Tongue (tissue), 3 donors: ENCODE data around the gene JAG1. TPM values are rescaled to one million over a fixed set of nuclear protein-coding genes. Genes with fewer than 3 reads are reported as not detected.
"Not testable (repeated sequence)": the region's sequence is repeated elsewhere in the genome, so short reads cannot be mapped to it uniquely, and the experiment has no call there.

Source experiments
- DNase-seq: peaks from one replicate; pipeline ENCODE4 v3.0.0-alpha.2; 2015
- small RNA-seq: library from RNA; depleted of rRNA; stranded (forward); fragments of <200 nt; gene quantifications from one replicate; pipeline ENCODE3, GENCODE V24; 2014; ENCODE audit warnings: low replicate concordance
- total RNA-seq: library from RNA; depleted of rRNA; stranded (reverse); fragments of >200 nt; gene quantifications from one replicate; pipeline ENCODE4 v1.2.3, GENCODE V29; 2014

JAG1 gene
- total RNA-seq, 1 donor from 2014 or later = 98.4 TPM

DNA sequence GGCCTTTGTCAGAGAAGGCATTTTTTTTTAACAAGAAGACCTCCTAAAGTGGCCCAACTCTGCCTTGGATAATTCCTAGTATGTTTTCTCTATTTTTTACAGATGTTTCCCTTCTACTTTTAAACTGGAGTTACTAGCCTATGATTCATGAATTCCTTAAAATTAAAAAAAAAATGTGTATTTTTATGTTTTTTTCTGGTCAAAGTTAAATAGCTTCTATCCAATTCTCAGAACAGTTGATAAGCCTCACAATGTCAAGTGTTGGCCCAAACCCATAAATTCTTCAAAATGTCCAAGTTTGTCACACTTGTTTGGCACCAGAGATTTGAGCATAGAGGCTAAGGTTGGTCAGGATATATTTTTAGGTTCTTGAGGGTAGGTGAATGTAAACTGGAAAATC is 64.0 kb downstream of the JAG1 start:
- no peak for DNase-seq

GRCh38 chr20:10609276-10609675 is 64.5 kb downstream of the JAG1 start:
- peak; percentile 39 for DNase-seq

GRCh38 chr20:10605547-10606195 is 68.1 kb downstream of the JAG1 start:
- no peak for DNase-seq

DNA sequence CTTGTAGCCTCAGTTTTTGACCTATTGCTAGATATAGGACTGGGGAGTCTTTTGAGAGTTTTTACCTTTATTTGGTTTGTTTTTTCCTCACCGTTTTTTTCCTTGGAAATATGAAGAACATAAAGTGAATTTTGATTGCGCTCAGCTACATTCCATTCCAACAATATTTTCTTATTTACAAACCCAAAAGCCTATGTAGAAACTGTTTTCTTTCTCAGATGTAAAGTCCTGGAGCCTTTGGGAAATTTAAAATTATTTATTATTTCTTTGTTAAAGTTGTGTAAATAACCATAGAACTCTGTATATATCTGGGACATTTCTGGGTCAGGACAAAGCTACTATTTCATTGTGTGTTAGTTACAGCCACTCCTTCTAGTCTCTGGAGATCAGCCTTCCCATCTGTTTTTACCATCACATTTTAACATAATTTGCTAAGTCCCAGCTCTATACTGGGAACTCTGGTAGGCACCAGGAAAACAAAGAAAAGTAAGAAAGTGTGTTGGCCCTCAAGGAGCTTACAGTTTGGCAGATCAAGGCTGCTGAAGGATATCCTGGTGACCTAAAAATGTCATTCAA is 68.8 kb downstream of the JAG1 start:
- DNase-seq = no peak

DNA sequence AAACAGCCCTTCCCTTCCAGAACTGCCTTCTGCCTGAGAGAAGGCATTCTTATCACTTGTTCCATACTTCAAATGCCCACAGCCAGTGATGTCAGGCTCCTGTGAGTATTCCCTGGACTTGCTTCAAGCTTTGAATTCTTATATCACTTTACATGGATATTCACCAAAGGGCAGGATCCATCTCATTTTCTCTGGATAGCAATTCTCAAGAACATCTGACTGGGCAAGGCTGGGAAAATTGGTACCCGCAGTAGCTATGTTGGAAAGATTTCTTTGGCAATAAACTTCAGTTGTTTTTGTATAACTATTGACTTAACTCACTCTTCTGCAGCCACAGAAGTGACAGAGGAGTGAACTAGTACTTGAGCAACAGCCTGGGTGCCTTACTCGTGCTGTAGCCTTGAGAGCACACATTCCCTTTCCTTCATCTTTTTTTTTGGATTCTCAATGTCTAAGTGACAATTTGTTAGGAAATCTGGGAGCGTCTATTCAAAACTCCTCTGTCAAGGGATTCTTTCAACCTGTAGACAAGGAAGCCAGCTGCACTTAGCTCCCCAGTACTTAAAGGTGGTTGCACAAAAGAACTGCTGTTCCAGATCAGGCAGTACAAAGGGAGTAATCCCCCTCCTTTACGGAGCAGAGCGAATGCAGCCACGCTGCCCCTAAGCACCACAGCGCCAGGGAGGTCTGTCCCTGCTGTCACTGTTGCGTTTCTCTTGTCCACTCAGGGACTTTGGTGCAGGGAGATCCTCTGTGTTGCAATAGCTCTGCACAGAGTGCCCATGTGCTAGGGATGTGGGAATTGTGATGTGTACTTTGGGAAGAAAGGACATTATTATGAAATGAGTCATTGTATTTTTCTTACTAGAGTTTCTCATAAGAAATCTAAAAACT is 69.6 kb downstream of the JAG1 start:
- no peak for DNase-seq

GRCh38 chr20:10603378-10603777 is 70.4 kb downstream of the JAG1 start:
- DNase-seq = no peak

GRCh38 chr20:10602221-10602871 is 71.5 kb downstream of the JAG1 start:
- no peak for DNase-seq

GRCh38 chr20:10597637-10598036 is 76.2 kb downstream of the JAG1 start:
- DNase-seq = no peak

- DNase-seq = no peak
These were observed 77.1 kb downstream of the JAG1 start for GRCh38 chr20:10596710-10597121.

DNA sequence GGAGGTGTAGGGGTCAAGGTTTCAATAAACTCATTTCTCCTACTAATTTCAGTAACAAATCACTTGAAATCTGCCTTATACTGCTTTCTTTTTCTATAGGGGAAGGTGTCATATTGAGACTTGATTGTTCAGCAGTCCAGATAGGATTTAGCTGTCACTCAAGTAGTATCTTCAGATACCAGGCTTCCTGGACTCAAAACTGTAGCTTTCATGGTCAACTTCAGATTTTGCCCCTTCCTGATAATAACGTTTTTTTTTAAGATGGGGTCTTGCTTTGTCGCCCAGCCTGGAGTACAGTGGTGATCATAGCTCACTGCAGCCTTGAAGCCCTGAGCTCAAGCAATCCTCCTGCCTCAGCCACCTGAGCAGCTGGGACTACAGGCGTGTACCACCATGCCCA is 77.8 kb downstream of the JAG1 start:
- no peak for DNase-seq

DNA sequence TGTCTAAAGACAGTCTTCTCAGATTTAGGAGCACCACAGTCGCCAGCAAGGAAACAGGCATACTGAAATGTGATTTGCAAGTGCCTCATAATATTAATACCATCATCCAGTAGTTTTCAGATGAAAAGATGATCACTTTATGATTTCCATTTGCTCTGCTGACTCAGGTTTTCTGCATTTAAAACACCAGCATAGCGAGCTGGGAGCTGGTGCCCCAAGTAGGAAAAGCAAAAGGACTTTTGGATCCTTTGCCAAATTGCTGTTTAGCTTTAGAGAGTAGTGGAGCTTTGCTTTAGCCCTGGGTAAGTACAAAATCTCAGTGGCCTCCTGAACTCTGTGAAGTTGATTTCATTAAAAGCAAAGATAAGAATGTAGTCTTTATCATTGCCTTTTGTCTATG is 78.5 kb downstream of the JAG1 start:
- no peak for DNase-seq

GRCh38 chr20:10594296-10594868 is 79.4 kb downstream of the JAG1 start:
- DNase-seq = peak; percentile 75

- no peak for DNase-seq
These were observed 81.8 kb downstream of the JAG1 start for GRCh38 chr20:10591946-10592521.

DNA sequence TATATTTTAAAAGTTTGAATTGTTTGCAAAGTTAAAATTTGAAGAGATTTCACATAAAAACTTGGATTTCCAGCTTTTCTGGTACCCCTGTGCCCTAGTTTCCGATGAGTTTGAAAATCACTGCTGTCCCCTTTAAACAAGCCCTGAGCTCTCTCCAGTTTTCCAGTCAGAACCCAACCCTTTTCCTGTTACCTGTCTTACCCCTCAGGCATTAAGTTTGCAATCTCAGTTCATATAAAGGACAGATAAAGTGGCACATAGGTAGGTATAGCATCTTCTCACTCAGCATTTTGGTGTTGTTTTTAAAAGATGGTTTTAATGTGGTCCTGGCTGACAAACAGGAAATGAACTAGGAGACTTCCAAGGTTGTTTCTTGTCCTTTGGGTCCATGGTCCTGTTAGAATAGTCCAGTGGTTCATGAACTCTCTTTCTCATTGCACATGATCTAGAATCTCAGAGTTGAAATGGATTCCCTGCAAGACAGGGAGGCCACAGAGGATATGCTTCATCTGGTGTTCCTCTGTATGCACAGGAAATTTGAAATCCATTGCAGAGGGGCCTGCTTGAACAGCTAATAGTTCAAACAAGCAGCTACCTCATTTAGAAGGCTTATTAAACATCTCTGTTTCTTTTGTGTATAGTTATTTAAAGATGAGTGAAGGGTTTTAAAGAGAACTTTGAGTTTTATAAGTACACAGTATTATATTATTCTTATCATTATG is 82.7 kb downstream of the JAG1 start:
- DNase-seq = no peak

DNA sequence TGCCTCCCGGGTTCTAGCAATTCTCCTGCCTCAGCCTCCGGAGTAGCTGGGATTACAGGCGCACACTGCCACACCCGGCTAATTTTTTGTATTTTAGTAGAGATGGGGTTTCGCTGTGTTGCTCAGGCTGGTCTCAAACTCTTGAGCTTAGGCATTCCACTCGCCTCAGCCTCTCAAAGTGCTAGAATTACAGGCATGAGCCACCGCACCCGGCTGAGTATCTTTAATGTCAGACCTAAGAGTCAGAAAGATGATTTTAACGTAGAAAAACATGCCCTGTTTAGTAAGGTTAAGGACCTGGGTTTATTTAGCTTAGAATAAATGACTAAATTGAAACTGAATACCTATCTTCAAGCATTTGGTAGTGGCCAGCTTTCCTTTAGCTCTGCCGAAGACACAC is 83.4 kb downstream of the JAG1 start:
- not testable (repeated sequence) for DNase-seq

Small RNA genes within 50 kb of the gene (small RNA-seq; reads per million reads assigned to genes)
- gene MIR6870 = not detected

Other genes starting within 250 kb of the JAG1 start
- gene MKKS, start 239.8 kb downstream of the JAG1 start, total RNA-seq = 15.4 TPM
- gene SLX4IP, start 238.7 kb downstream of the JAG1 start, total RNA-seq = 7.6 TPM